Measurements from ENCODE around the gene SLC2A9. TPM values are rescaled to one million over a fixed set of nuclear protein-coding genes. Genes with fewer than 3 reads are reported as not detected.

The SLC2A9 gene
- total and polyA plus RNA-seq, 2 of the 13 experiments (the other 11 are each of a cell fraction or from before 2014, with no cell fraction given): 36.2 to 42.3 TPM

- TF ChIP-seq PTBP1 (IDR thresholded peaks at IDR 0.05; ENCODE audit: low read depth, low read length, poor library complexity, severe bottlenecking) (no peak), TCF7L2 (IDR thresholded peaks at IDR 0.05; ENCODE audit: low read depth, low read length) (no peak), ZBTB40 (IDR thresholded peaks at IDR 0.05) (no peak), ZBTB40 (CRISPR knock-in tag; IDR thresholded peaks at IDR 0.05) (no peak), ZNF281 (CRISPR knock-in tag; IDR thresholded peaks at IDR 0.05; ENCODE audit: borderline replicate concordance) (peak; percentile 44; the same call in 1 of the 2 replicates), ZBTB21 (CRISPR knock-in tag; IDR thresholded peaks at IDR 0.05) (0 out of 2 replicates have a peak, but pooled peaks have one; percentile 31), CREB1 (IDR thresholded peaks at IDR 0.05) (no peak), CREB1 (CRISPR knock-in tag; IDR thresholded peaks at IDR 0.05) (peak; percentile 11; the same call in 1 of the 2 replicates), BRF2 (CRISPR knock-in tag; IDR thresholded peaks at IDR 0.05) (no peak), PCBP1 (IDR thresholded peaks at IDR 0.05; ENCODE audit: borderline replicate concordance, low read depth, low read length) (no peak), ZNF574 (CRISPR knock-in tag; IDR thresholded peaks at IDR 0.05) (peak; percentile 65), RNF2 (conservative IDR thresholded peaks at IDR 0.05; ENCODE audit: low read depth) (no peak), HOXA7 (CRISPR knock-in tag; IDR thresholded peaks at IDR 0.05) (no peak), GATAD1 (CRISPR knock-in tag; IDR thresholded peaks at IDR 0.05) (peak; percentile 68), SIX1 (CRISPR knock-in tag; IDR thresholded peaks at IDR 0.05; ENCODE audit: borderline replicate concordance) (0 out of 2 replicates have a peak, but pooled peaks have one; percentile 48)
These were observed 15.1 kb downstream of the SLC2A9 start (continued) for GRCh38 chr4:10006231-10006600.

All from HepG2 (cell line).